Lower leg skin (tissue), 4 donors: ENCODE results near the gene COMMD4. TPM values are rescaled to one million over a fixed set of nuclear protein-coding genes. Genes with fewer than 3 reads are reported as not detected.

Experiments used
- DNase-seq, 2 donors: peaks; one replicate each; pipeline ENCODE4 v3.0.0-alpha.2; 2019; ENCODE audit warnings: low spot score in 2 of 2
- H3K4me3 ChIP-seq: fragments of 200-600 bp; sonication (generic); 2 replicates; pipeline ENCODE4 v1.5.1; 2017; ENCODE audit warnings: mild to moderate bottlenecking, low read depth; ENCODE audit not compliant: poor library complexity, severe bottlenecking
- CTCF ChIP-seq, 3 donors: fragments of 450-650 bp; IDR thresholded peaks; one replicate each; pipeline ENCODE4 v1.5.1; 2016; ENCODE audit warnings: antibody characterized with exemption in 3 of 3, mild to moderate bottlenecking in 3 of 3, moderate library complexity in 2 of 3
- POLR2A ChIP-seq, 2 donors: fragments of 450-650 bp; IDR thresholded peaks; one replicate each; pipeline ENCODE4 v1.6.1; 2016 to 2017; ENCODE audit warnings: antibody characterized with exemption in 2 of 2, mild to moderate bottlenecking in 1 of 2, moderate library complexity in 1 of 2
- WGBS, 2 donors: methylation state at CpG; one replicate each; pipeline ENCODE4 v1.1.5; 2018; 5-methylcytosine and 5-hydroxymethylcytosine counted together
- intact Hi-C: fragments of 100-400 bp; cut with DNase I; formaldehyde crosslinking; loops from one replicate; pipeline ENCODE4 v1.15.0; 2023; ENCODE audit warnings: low total_unique reads
- total RNA-seq, 4 donors: library from RNA; depleted of rRNA; stranded (reverse); fragments of >200 nt; gene quantifications; one replicate each; pipeline ENCODE4 v1.1.0, GENCODE V29; 2016

Gene COMMD4
- total RNA-seq, 4 donors from 2014 or later = 45.5 to 65.5 (median 56.4) TPM

GRCh38 chr15:75367913-75368688, 32.2 kb downstream of the COMMD4 start, which contains the start of gene MAN2C1:
Gene MAN2C1 (minus strand): TSS chr15:75368607. CDS start chr15:75368583, 24 bp downstream.
- TF ChIP-seq POLR2A (IDR thresholded peaks at IDR 0.05) = peak in 1 of 2 donors; percentile 67
- TF ChIP-seq CTCF (IDR thresholded peaks at IDR 0.05) = no peak

GRCh38 chr15:75368689-75369239, 32.9 kb downstream of the COMMD4 start:
- peak overlapping the region; percentile 75 for H3K4me3 ChIP-seq
- 2 to 4% methylated on average over 23 of the region's 23 CpGs for WGBS, 2 donors
- TF ChIP-seq POLR2A (IDR thresholded peaks at IDR 0.05) (no peak), CTCF (IDR thresholded peaks at IDR 0.05) (no peak)
- DNase-seq = no peak
- intact Hi-C loops = loop anchor here (10.0 kb wide), 1 partner anchor 286 kb away; no protein-coding TSS in a partner anchor

More at GRCh38 chr15:75367913-75368688, 32.2 kb downstream of the COMMD4 start, which contains the start of gene MAN2C1:
- DNase-seq = peak; percentile 94 to 99
- H3K4me3 ChIP-seq = peak within 1 kb of the TSS; percentile 75
- intact Hi-C loops = loop anchor here (10.0 kb wide), 1 partner anchor 287 kb away; no protein-coding TSS in a partner anchor
- 0% methylated on average over 42 of the region's 67 CpGs for WGBS, 2 donors

- 94 to 98% methylated on average over 7 of the region's 7 CpGs for WGBS, 2 donors
- intact Hi-C loops = loop anchor here (10.0 kb wide), 1 partner anchor 285 kb away; no protein-coding TSS in a partner anchor
- DNase-seq = peak in 1 of 2 donors; percentile 63
- TF ChIP-seq POLR2A (IDR thresholded peaks at IDR 0.05) = no peak
- TF ChIP-seq CTCF (IDR thresholded peaks at IDR 0.05) = no peak
- H3K4me3 ChIP-seq = no peak overlapping the region
These were observed 34.2 kb downstream of the COMMD4 start for GRCh38 chr15:75369897-75370581.

GRCh38 chr15:75371486-75371885, 35.6 kb downstream of the COMMD4 start:
- TF ChIP-seq CTCF (IDR thresholded peaks at IDR 0.05) (no peak), POLR2A (IDR thresholded peaks at IDR 0.05) (no peak)
- intact Hi-C loops = no loop called here
- WGBS, 2 donors = 61 to 71% methylated on average over 1 of the region's 1 CpG
- no peak for DNase-seq
- no peak overlapping the region for H3K4me3 ChIP-seq

GRCh38 chr15:75371901-75372688, 36.2 kb downstream of the COMMD4 start:
- intact Hi-C loops = no loop called here
- no peak for DNase-seq
- no peak for TF ChIP-seq POLR2A (IDR thresholded peaks at IDR 0.05)
- no peak for TF ChIP-seq CTCF (IDR thresholded peaks at IDR 0.05)
- H3K4me3 ChIP-seq = no peak overlapping the region
- WGBS, 2 donors = 85 to 90% methylated on average over 11 of the region's 11 CpGs
